Body of pancreas (tissue), 4 donors: ENCODE data around the gene MIB2.

Experiments used
- POLR2A ChIP-seq, 3 donors: fragments of 450-650 bp; IDR thresholded peaks; one replicate each; pipeline ENCODE4 v1.6.1; 2016; ENCODE audit warnings: antibody characterized with exemption in 3 of 3, mild to moderate bottlenecking in 2 of 3
- TF ChIP-seq, protein P1 (sequence below), 7 experiments: fragments of 450-650 bp in 4 of 7; fragments of 200-600 bp in 3 of 7; sonication (generic) in 3 of 7; IDR thresholded peaks; one replicate each; pipeline ENCODE4 v1.5.1; 2016 to 2019; ENCODE audit warnings: antibody characterized with exemption in 7 of 7

DNA sequence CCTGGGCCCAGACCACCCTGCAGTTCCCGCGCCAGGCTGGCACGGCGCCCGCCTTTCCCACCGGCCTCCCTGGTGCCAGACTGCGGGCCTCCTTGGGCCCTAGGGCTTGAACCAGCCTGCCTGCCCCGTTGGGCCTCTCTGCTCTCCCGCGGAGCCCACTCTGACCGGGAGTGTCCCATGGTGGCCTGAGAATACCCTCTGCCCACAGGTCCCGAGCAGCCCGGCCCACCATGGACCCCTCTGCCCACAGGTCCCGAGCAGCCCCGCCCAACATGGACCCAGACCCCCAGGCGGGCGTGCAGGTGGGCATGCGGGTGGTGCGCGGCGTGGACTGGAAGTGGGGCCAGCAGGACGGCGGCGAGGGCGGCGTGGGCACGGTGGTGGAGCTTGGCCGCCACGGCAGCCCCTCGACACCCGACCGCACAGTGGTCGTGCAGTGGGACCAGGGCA, 7.9 kb downstream of the MIB2 start:
- TF ChIP-seq, protein P1, sequence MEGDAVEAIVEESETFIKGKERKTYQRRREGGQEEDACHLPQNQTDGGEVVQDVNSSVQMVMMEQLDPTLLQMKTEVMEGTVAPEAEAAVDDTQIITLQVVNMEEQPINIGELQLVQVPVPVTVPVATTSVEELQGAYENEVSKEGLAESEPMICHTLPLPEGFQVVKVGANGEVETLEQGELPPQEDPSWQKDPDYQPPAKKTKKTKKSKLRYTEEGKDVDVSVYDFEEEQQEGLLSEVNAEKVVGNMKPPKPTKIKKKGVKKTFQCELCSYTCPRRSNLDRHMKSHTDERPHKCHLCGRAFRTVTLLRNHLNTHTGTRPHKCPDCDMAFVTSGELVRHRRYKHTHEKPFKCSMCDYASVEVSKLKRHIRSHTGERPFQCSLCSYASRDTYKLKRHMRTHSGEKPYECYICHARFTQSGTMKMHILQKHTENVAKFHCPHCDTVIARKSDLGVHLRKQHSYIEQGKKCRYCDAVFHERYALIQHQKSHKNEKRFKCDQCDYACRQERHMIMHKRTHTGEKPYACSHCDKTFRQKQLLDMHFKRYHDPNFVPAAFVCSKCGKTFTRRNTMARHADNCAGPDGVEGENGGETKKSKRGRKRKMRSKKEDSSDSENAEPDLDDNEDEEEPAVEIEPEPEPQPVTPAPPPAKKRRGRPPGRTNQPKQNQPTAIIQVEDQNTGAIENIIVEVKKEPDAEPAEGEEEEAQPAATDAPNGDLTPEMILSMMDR (IDR thresholded peaks at IDR 0.05): no peak
- no peak for TF ChIP-seq POLR2A (IDR thresholded peaks at IDR 0.05)
